IPS-20b (cell line): ENCODE results near the gene RELN.

Experiments used
- H3K27ac ChIP-seq: one replicate; pipeline ENCODE4 v1.5.1; 2013; ENCODE audit warnings: low read length
- H3K27me3 ChIP-seq: 2 replicates; pipeline ENCODE4 v1.6.1; 2013; ENCODE audit warnings: mild to moderate bottlenecking, low read length, inconsistent platforms; ENCODE audit not compliant: insufficient read depth
- H3K36me3 ChIP-seq: 2 replicates; pipeline ENCODE4 v1.6.1; 2013; ENCODE audit warnings: low read depth, mild to moderate bottlenecking, inconsistent platforms, low read length, moderate library complexity; ENCODE audit not compliant: insufficient read depth
- H3K4me1 ChIP-seq: 2 replicates; pipeline ENCODE4 v1.6.1; 2013; ENCODE audit warnings: mild to moderate bottlenecking, control low read depth, inconsistent platforms, low read length, moderate library complexity; ENCODE audit not compliant: insufficient read depth
- H3K4me3 ChIP-seq: 2 replicates; pipeline ENCODE4 v1.5.1; 2013; ENCODE audit warnings: mild to moderate bottlenecking, low read length, inconsistent platforms
- H3K9ac ChIP-seq: 2 replicates; pipeline ENCODE4 v1.6.1; 2013; ENCODE audit warnings: low read depth, mild to moderate bottlenecking, inconsistent platforms, low read length, moderate library complexity
- H3K9me3 ChIP-seq: 2 replicates; pipeline ENCODE4 v1.6.1; 2013; ENCODE audit warnings: mild to moderate bottlenecking, low read depth, low read length, inconsistent platforms; ENCODE audit not compliant: insufficient read depth

RELN gene

DNA sequence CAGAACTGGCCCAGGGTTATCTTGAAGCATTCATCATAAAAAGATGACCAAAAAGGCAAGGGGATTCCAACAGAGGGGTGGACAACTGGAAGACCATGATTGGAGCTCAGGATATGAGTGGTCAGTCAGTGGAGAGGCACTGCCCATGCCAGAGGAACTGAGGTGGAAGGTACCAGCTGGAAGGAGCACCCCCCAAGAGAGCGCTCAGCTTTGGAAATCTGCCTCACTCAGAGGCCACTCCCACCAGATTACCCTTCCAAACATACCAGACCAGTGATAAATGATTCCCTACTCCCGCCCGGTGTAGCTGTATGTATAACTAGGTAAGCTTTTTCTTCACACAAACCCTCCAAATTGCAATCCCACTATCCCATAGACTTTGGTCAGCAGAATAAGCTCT, 286.5 kb downstream of the RELN start:
- Histone ChIP-seq H3K4me1 (no peaks in the 10 kb centered on the region), H3K4me3 (no peak overlapping the region), H3K27ac (no peak overlapping the region), H3K9ac (no peak overlapping the region), H3K9me3 (no peaks in the 10 kb centered on the region), H3K27me3 (no peaks in the 10 kb centered on the region), H3K36me3 (no peaks in the 10 kb centered on the region)

GRCh38 chr7:103702454-103702853, 287.0 kb downstream of the RELN start:
- H3K27me3 ChIP-seq: no peaks in the 10 kb centered on the region
- H3K4me3 ChIP-seq: no peak overlapping the region
- no peak overlapping the region for H3K27ac ChIP-seq
- no peak overlapping the region for H3K9ac ChIP-seq
- no peaks in the 10 kb centered on the region for H3K9me3 ChIP-seq
- H3K36me3 ChIP-seq: no peaks in the 10 kb centered on the region
- H3K4me1 ChIP-seq: no peaks in the 10 kb centered on the region

- Histone ChIP-seq H3K4me1 (no peaks in the 10 kb centered on the region), H3K9ac (no peak overlapping the region), H3K36me3 (no peaks in the 10 kb centered on the region), H3K27ac (no peak overlapping the region), H3K9me3 (no peaks in the 10 kb centered on the region), H3K4me3 (no peak overlapping the region), H3K27me3 (no peaks in the 10 kb centered on the region)
These were observed 290.4 kb downstream of the RELN start for GRCh38 chr7:103699032-103699431.

DNA sequence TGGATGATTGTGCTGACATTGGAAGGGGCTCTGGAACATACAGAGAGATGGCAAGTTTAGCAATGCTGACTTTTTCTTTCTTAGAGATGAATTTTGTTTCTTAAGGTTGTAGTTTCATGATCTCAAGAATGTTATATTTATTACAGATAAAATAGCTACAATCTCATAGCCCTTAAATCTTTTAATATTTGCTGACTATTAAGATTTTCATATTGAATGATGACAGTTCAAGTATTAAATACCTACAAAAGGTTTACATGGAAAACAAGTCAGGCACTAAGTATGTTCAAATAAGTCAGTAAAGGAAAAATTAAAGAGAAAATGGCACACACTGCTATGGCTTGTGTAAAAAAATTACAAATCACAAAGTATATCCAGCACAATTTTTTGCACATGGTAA, 291.4 kb downstream of the RELN start:
- Histone ChIP-seq H3K27ac (no peak overlapping the region), H3K4me1 (no peaks in the 10 kb centered on the region), H3K4me3 (no peak overlapping the region), H3K9ac (no peak overlapping the region), H3K27me3 (no peaks in the 10 kb centered on the region), H3K9me3 (no peaks in the 10 kb centered on the region), H3K36me3 (no peaks in the 10 kb centered on the region)

DNA sequence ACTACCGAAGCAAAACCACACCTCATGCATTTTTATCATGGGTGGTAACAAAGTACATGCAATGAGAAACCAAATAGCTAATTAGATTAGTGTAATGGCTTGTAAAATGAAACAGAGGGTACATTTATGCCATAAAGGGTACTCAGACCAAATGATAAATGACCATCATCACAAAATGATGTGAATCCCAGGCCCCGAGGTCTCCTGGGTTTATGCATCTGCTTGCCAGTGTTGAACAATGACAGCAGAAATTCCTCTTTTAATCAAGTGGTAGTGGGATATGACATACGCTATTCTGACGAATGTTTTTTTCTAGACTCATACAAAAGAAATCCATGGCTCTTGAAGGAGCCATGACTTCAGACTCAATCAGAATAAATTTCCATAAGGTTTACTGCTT, 293.9 kb downstream of the RELN start:
- Histone ChIP-seq H3K36me3 (no peaks in the 10 kb centered on the region), H3K27ac (no peak overlapping the region)

GRCh38 chr7:103694304-103694703, 295.2 kb downstream of the RELN start:
- no peak overlapping the region for H3K4me3 ChIP-seq
- no peak overlapping the region for H3K9ac ChIP-seq

More for the DNA sequence above, 293.9 kb downstream of the RELN start:
- Histone ChIP-seq H3K4me1 (no peaks in the 10 kb centered on the region), H3K27me3 (no peaks in the 10 kb centered on the region), H3K4me3 (no peak overlapping the region), H3K9me3 (no peaks in the 10 kb centered on the region), H3K9ac (no peak overlapping the region)

GRCh38 chr7:103691291-103691690, 298.2 kb downstream of the RELN start:
- H3K9ac ChIP-seq: no peak overlapping the region
- no peaks in the 10 kb centered on the region for H3K27me3 ChIP-seq
- no peaks in the 10 kb centered on the region for H3K9me3 ChIP-seq
- H3K27ac ChIP-seq: no peak overlapping the region
- H3K4me3 ChIP-seq: no peak overlapping the region
- no peaks in the 10 kb centered on the region for H3K4me1 ChIP-seq
- H3K36me3 ChIP-seq: no peaks in the 10 kb centered on the region

More at GRCh38 chr7:103694304-103694703, 295.2 kb downstream of the RELN start:
- Histone ChIP-seq H3K36me3 (no peaks in the 10 kb centered on the region), H3K4me1 (no peaks in the 10 kb centered on the region), H3K9me3 (no peaks in the 10 kb centered on the region), H3K27ac (no peak overlapping the region), H3K27me3 (no peaks in the 10 kb centered on the region)

GRCh38 chr7:103690242-103690974, 299.1 kb downstream of the RELN start:
- no peak overlapping the region for H3K27ac ChIP-seq
- no peaks in the 10 kb centered on the region for H3K4me1 ChIP-seq
- H3K9ac ChIP-seq: no peak overlapping the region
- no peaks in the 10 kb centered on the region for H3K27me3 ChIP-seq
- no peaks in the 10 kb centered on the region for H3K36me3 ChIP-seq
- H3K4me3 ChIP-seq: no peak overlapping the region
- no peaks in the 10 kb centered on the region for H3K9me3 ChIP-seq

- H3K9ac ChIP-seq: no peak overlapping the region
- H3K4me1 ChIP-seq: no peaks in the 10 kb centered on the region
- no peak overlapping the region for H3K27ac ChIP-seq
- no peaks in the 10 kb centered on the region for H3K27me3 ChIP-seq
- H3K9me3 ChIP-seq: no peaks in the 10 kb centered on the region
- H3K4me3 ChIP-seq: no peak overlapping the region
- H3K36me3 ChIP-seq: no peaks in the 10 kb centered on the region
These were observed 300.2 kb downstream of the RELN start for GRCh38 chr7:103689255-103689654.

DNA sequence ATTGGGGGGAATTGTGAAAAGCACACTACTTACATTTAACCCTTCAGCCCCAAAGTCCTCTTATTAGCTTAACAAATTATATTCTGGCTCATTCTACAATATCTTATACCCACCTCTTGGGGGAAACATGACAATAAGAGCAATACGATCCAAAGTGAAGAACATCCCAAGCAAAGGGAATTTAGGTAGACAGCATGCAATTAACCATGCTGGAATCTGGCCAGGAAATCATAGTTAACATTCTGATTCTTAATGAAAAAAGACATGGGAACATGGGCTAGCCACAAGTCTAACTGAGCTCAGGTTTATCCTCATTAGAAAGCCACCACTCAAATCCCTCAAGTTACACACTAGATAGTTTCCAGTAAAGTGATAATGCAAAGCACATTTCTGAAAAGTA, 301.5 kb downstream of the RELN start:
- Histone ChIP-seq H3K27me3 (no peaks in the 10 kb centered on the region), H3K27ac (no peak overlapping the region), H3K36me3 (no peaks in the 10 kb centered on the region), H3K9ac (no peak overlapping the region), H3K4me3 (no peak overlapping the region), H3K4me1 (no peaks in the 10 kb centered on the region), H3K9me3 (no peaks in the 10 kb centered on the region)

DNA sequence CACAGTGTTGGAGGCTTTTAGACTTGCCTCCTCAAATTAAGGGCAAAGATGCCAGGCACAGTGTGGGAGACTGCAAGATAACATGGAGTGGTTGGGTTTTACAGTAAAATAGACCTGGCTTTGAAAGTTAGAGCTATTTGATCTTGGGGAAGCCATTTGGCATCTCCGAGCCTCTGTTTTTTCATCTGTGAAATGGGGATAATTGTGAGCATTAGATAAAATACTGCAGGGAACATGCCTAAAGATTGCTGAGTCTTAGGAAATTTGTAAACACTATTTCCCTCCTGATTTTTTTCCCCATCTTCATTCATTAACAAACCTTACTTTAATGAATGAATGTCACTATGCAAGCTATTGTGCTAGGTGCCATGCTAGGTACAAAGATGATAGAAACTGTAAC, 302.2 kb downstream of the RELN start:
- H3K4me1 ChIP-seq: no peaks in the 10 kb centered on the region
- no peak overlapping the region for H3K9ac ChIP-seq
- H3K27me3 ChIP-seq: no peaks in the 10 kb centered on the region
- H3K27ac ChIP-seq: no peak overlapping the region
- no peaks in the 10 kb centered on the region for H3K36me3 ChIP-seq
- no peaks in the 10 kb centered on the region for H3K9me3 ChIP-seq
- H3K4me3 ChIP-seq: no peak overlapping the region

- no peaks in the 10 kb centered on the region for H3K4me1 ChIP-seq
- no peak overlapping the region for H3K9ac ChIP-seq
- H3K27ac ChIP-seq: no peak overlapping the region
- no peaks in the 10 kb centered on the region for H3K36me3 ChIP-seq
- H3K27me3 ChIP-seq: no peaks in the 10 kb centered on the region
- H3K9me3 ChIP-seq: no peaks in the 10 kb centered on the region
- no peak overlapping the region for H3K4me3 ChIP-seq
These were observed 302.7 kb downstream of the RELN start for GRCh38 chr7:103686763-103687162.
